ENCODE data around the gene UBE2E3.
"Not testable (repeated sequence)": the region's sequence is repeated elsewhere in the genome, so short reads cannot be mapped to it uniquely, and the experiment has no call there.

UBE2E3 gene

DNA sequence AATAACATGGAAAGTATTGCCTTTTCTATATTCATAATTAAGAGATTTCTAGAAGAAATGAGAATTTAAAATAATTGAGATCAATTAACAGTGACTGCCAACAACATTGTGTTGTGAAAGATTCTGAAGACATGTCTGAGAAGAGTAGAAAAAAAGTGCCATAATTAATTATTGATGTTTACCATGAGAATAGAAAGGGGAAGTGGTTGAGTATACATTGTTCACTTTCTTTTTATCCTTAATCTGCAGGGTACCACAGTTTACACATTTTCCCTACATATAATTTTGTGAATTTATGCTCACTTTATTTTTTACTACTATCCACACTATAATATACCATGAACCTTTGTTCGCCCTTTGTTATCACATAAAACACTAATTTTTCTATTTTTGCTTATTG lies 47.1 kb upstream of the UBE2E3 start (continued):
- TF ChIP-seq ZSCAN18 (tag by site-specific recombination; IDR thresholded peaks at IDR 0.05) (no peak), ZSCAN5A (tag by site-specific recombination; IDR thresholded peaks at IDR 0.05) (no peak)

DNA sequence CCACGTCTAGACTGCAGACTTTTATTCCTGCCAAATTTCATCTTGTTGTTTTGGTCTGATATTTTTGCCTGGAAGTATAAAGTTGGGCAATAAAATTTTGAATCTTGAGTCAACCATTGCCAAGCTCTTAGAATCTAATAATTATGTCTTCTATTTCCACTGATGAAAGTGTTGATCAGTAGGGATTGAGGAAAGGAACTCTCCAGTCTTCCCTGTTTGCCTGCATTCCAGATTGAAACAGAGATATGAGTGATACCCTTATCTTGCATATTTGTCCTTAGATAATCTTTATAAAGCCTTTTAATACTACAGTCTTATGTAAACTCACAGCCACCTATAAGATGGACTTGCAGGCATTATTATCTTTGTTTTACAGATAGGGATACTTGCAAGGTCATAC lies 45.5 kb upstream of the UBE2E3 start:
- H3K36me3 ChIP-seq (ENCODE audit: control insufficient read depth in 2 of 2, insufficient read depth in 1 of 2, low read length in 2 of 2) = no peaks in the 10 kb centered on the region
- no peak overlapping the region for H3K27ac ChIP-seq (ENCODE audit: extremely low read depth, low read depth, low read length)
- H3K4me3 ChIP-seq (ENCODE audit: low read depth, low read length) = no peak overlapping the region
- no peaks in the 10 kb centered on the region for H3K9me3 ChIP-seq (ENCODE audit: control insufficient read depth, insufficient read depth, low read depth, low read length)
- TF ChIP-seq ZNF645 (tag by site-specific recombination; IDR thresholded peaks at IDR 0.05) (no peak), ZNF211 (tag by site-specific recombination; IDR thresholded peaks at IDR 0.05; ENCODE audit: low read depth) (no peak), ZNF16 (tag by site-specific recombination; IDR thresholded peaks at IDR 0.05; ENCODE audit: low read depth) (no peak), ZNF24 (tag by site-specific recombination; IDR thresholded peaks at IDR 0.05) (no peak), ZNF248 (tag by site-specific recombination; IDR thresholded peaks at IDR 0.05) (no peak), HOXA7 (CRISPR knock-in tag; IDR thresholded peaks at IDR 0.05; ENCODE audit: borderline replicate concordance) (no peak), ZNF768 (tag by site-specific recombination; IDR thresholded peaks at IDR 0.05) (no peak), ZNF639 (tag by site-specific recombination; IDR thresholded peaks at IDR 0.05) (no peak), GFI1B (tag by site-specific recombination; IDR thresholded peaks at IDR 0.05) (no peak), ZNF664 (tag by site-specific recombination; IDR thresholded peaks at IDR 0.05) (no peak), ZNF670 (tag by site-specific recombination; IDR thresholded peaks at IDR 0.05; ENCODE audit: low read depth) (no peak), ELK4 (IDR thresholded peaks at IDR 0.05; ENCODE audit: borderline replicate concordance, low read depth, low read length) (no peak), ZNF837 (tag by site-specific recombination; IDR thresholded peaks at IDR 0.05) (no peak), ZNF311 (tag by site-specific recombination; IDR thresholded peaks at IDR 0.05; ENCODE audit: borderline replicate concordance) (no peak), ZFP69B (tag by site-specific recombination; IDR thresholded peaks at IDR 0.05) (no peak), YY2 (tag by site-specific recombination; IDR thresholded peaks at IDR 0.05) (no peak)
- TF ChIP-seq, protein P1, sequence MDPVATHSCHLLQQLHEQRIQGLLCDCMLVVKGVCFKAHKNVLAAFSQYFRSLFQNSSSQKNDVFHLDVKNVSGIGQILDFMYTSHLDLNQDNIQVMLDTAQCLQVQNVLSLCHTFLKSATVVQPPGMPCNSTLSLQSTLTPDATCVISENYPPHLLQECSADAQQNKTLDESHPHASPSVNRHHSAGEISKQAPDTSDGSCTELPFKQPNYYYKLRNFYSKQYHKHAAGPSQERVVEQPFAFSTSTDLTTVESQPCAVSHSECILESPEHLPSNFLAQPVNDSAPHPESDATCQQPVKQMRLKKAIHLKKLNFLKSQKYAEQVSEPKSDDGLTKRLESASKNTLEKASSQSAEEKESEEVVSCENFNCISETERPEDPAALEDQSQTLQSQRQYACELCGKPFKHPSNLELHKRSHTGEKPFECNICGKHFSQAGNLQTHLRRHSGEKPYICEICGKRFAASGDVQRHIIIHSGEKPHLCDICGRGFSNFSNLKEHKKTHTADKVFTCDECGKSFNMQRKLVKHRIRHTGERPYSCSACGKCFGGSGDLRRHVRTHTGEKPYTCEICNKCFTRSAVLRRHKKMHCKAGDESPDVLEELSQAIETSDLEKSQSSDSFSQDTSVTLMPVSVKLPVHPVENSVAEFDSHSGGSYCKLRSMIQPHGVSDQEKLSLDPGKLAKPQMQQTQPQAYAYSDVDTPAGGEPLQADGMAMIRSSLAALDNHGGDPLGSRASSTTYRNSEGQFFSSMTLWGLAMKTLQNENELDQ (tag by site-specific recombination; IDR thresholded peaks at IDR 0.05; ENCODE audit: low read depth) = no peak
- ChIA-PET CTCF (no interaction called here), POLR2A (no interaction called here)
- no peaks in the 10 kb centered on the region for H3K4me1 ChIP-seq (ENCODE audit: control insufficient read depth, insufficient read depth, low read length)

GRCh38 chr2:180937480-180937879 lies 42.9 kb upstream of the UBE2E3 start:
- H3K4me3 ChIP-seq (ENCODE audit: low read depth, low read length); H3K36me3 ChIP-seq (ENCODE audit: control insufficient read depth in 2 of 2, insufficient read depth in 1 of 2, low read length in 2 of 2); POLR2A ChIA-PET; H3K9me3 ChIP-seq (ENCODE audit: control insufficient read depth, insufficient read depth, low read depth, low read length); H3K27ac ChIP-seq (ENCODE audit: extremely low read depth, low read depth, low read length); H3K4me1 ChIP-seq (ENCODE audit: control insufficient read depth, insufficient read depth, low read length): not testable (repeated sequence)
- CTCF ChIA-PET = interaction anchor here (0.6 kb wide), 1 partner anchor 41 kb away, joined by 3 read pairs; no protein-coding TSS in a partner anchor

Measured in HEK293 (cell line).